K562 (cell line): ENCODE measurements around the gene ITPRIP. TPM values are rescaled to one million over a fixed set of nuclear protein-coding genes. Genes with fewer than 3 reads are reported as not detected.

Experiments
- CBFA2T3 ChIP-seq: fragments of 450-650 bp; IDR thresholded peaks from 2 replicates; pipeline ENCODE4 v1.6.1; 2017
- DNMT1 ChIP-seq: fragments of 450-650 bp; IDR thresholded peaks from 2 replicates; pipeline ENCODE4 v1.6.1; 2016; ENCODE audit warnings: antibody characterized with exemption, mild to moderate bottlenecking
- E2F8 ChIP-seq: fragments of 450-650 bp; IDR thresholded peaks from 2 replicates; pipeline ENCODE4 v1.7.1; 2018; ENCODE audit warnings: mild to moderate bottlenecking, low read depth; ENCODE audit not compliant: partially characterized antibody
- FOS ChIP-seq: IDR thresholded peaks from 3 replicates; pipeline ENCODE4 v1.6.1; 2011; ENCODE audit not compliant: insufficient read length; ENCODE audit errors: extremely low read depth
- GABPB1 ChIP-seq: sonication (generic); formaldehyde crosslinking; IDR thresholded peaks from 2 replicates; pipeline ENCODE4 v1.8.0; 2022; ENCODE audit warnings: mild to moderate bottlenecking, missing genetic modification reagents
- HEY1 ChIP-seq: fragments of 250-450 bp; sonication (Bioruptor Pico); IDR thresholded peaks from 2 replicates; pipeline ENCODE4 v1.5.0; 2020; ENCODE audit warnings: mild to moderate bottlenecking, moderate library complexity, borderline replicate concordance
- HNRNPL ChIP-seq: fragments of 200-400 bp; formaldehyde crosslinking; IDR thresholded peaks from 2 replicates; pipeline ENCODE4 v1.6.1; 2017; ENCODE audit warnings: low read depth, mild to moderate bottlenecking, low read length
- JUND ChIP-seq, 2 experiments: IDR thresholded peaks; 2 replicates in 1 of 2; 3 replicates in 1 of 2; pipeline ENCODE4 v1.6.1; 2011; ENCODE audit warnings: borderline replicate concordance in 2 of 2, low read depth in 2 of 2, low read length in 2 of 2, improper control_type of control experiment in 1 of 2, missing biosample characterization in 1 of 2, missing genetic modification characterization in 1 of 2, missing genetic modification reagents in 1 of 2
- NR3C1 ChIP-seq: sonication (generic); formaldehyde crosslinking; IDR thresholded peaks from 2 replicates; pipeline ENCODE4 v1.8.1; 2022; ENCODE audit warnings: missing genetic modification reagents
- PKNOX1 ChIP-seq: fragments of 450-650 bp; IDR thresholded peaks from 2 replicates; pipeline ENCODE4 v1.6.1; 2016
- TCF15 ChIP-seq: fragments of 250-450 bp; sonication (Bioruptor Pico); IDR thresholded peaks from 2 replicates; pipeline ENCODE4 v1.8.0; 2022; ENCODE audit warnings: moderate library complexity, mild to moderate bottlenecking, inconsistent platforms
- TGIF2 ChIP-seq: sonication (generic); formaldehyde crosslinking; IDR thresholded peaks from 2 replicates; pipeline ENCODE4 v1.8.1; 2022; ENCODE audit warnings: mild to moderate bottlenecking, missing genetic modification reagents, moderate library complexity
- TSHZ1 ChIP-seq: fragments of 250-450 bp; sonication (Bioruptor Pico); IDR thresholded peaks from 2 replicates; pipeline ENCODE4 v1.4.0; 2020; ENCODE audit warnings: mild to moderate bottlenecking, moderate library complexity
- UBTF ChIP-seq, 2 experiments: IDR thresholded peaks; 2 replicates each; pipeline ENCODE4 v1.6.1; 2012; ENCODE audit warnings: improper control_type of control experiment in 2 of 2, low read depth in 2 of 2, low read length in 2 of 2, borderline replicate concordance in 1 of 2
- ZZZ3 ChIP-seq: fragments of 450-650 bp; IDR thresholded peaks from 2 replicates; pipeline ENCODE4 v1.6.1; 2016; ENCODE audit warnings: antibody characterized with exemption, mild to moderate bottlenecking, moderate library complexity
- polyA plus RNA-seq, 8 experiments: library from polyadenylated mRNA; depleted of rRNA in 4 of 8; stranded (reverse) in 5 of 8; unstranded in 3 of 8; fragments of >200 nt; fragmentation: Nextera tagmentation in 2 of 8; fragmentation: Illumina TruSeq in 1 of 8; extraction: Ambion mirVana in 2 of 8; extraction: Trizol in 1 of 8; gene quantifications; 2 replicates each; pipeline versions ENCODE4 v1.2.1 to v1.2.3, GENCODE V29; 2011 to 2014; ENCODE audit warnings: inconsistent platforms in 1 of 8, missing spikeins in 1 of 8
- total RNA-seq, 7 experiments: library from RNA; depleted of rRNA in 6 of 7; stranded (reverse); fragments of >200 nt in 6 of 7; fragmentation: Illumina TruSeq in 2 of 7; extraction: Trizol in 2 of 7; gene quantifications; 2 replicates each; pipeline versions ENCODE4 v1.2.1 to v1.2.3, GENCODE V29; 2011 to 2021; ENCODE audit warnings: low replicate concordance in 1 of 7

The ITPRIP gene
- total and polyA plus RNA-seq, 9 of the 15 experiments (the other 6 are each of a cell fraction or from before 2014, with no cell fraction given) = 4.4 to 28.5 (median 10.9) TPM

GRCh38 chr10:104347295-104348045 lies 9.2 kb upstream of the ITPRIP start (continued):
- TF ChIP-seq UBTF (IDR thresholded peaks at IDR 0.05; ENCODE audit: borderline replicate concordance in 1 of 2, low read depth in 2 of 2, low read length in 2 of 2) (no peak), TSHZ1 (no peak), ZZZ3 (no peak), CBFA2T3 (peak; percentile 69), E2F8 (no peak), DNMT1 (no peak), JUND (IDR thresholded peaks at IDR 0.05; ENCODE audit: borderline replicate concordance, low read depth, low read length) (no peak), JUND (tag; IDR thresholded peaks at IDR 0.05; ENCODE audit: borderline replicate concordance, low read depth, low read length) (peak; percentile 21; the same call in 2 of the 3 replicates), HEY1 (CRISPR knock-in tag) (no peak), FOS (no peak), HNRNPL (no peak), NR3C1 (no peak), TGIF2 (CRISPR knock-in tag) (no peak), TCF15 (no peak), GABPB1 (CRISPR knock-in tag) (no peak), PKNOX1 (no peak)
